ENCODE measurements around the gene SLC5A11.

DNA sequence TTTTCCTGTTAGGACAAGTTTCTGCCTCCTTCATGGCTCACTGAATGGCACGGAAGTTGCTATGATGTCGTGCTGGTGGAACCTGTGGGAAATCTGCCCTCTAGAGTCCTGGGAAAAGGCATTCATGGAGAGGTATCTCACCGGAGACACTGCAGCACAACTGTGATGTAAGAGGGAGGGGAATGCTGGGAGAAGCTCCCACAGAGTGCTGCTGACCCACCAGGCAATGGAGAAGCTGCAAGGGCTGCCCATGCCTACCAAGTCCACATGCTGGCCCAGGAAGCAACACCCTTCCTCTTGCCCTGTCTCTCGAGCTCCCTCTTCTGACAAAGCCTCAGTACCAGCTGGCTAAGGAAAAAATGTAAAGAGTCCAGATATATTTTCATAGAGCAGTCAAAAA is 45.2 kb upstream of the SLC5A11 start:
- TF ChIP-seq POLR2A (IDR thresholded peaks at IDR 0.05) (no peak), CTCF (IDR thresholded peaks at IDR 0.05) (no peak), POLR2AphosphoS5 (IDR thresholded peaks at IDR 0.05) (no peak)

All from prostate gland (tissue), 2 donors.